Stimulated activated CD4-positive, alpha-beta T cell treated with anti-CD3 and anti-CD28 coated beads, Interleukin-1b, Interleukin-23, amount 100 ng/mL, for 24 hours (primary cell): Measurements from ENCODE around the gene LMO3.

ENCODE experiments used
- DNase-seq, 4 experiments: peaks; one replicate each; pipeline ENCODE4 v3.0.0-alpha.2; 2020; ENCODE audit warnings: low read depth in 4 of 4, low spot score in 1 of 4

LMO3 gene

DNA sequence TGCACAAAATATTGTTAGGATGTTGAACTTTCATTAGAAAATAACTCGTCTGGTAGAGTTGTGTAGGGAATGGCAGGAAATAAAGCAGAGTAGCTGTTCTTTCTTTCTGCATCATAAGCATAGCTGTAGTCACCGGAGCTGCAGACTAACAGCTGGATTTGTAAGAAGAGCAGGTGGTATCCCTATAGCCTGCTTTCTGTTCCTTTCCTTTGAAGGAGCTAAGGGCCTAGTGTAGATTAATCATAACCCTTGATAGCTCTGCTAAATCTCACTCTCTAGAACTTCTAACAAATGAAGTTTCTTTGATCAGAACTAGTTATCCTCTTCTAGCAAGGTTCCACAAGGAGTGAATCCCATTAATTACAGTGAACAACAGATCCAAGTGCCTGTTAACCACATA is 3.5 kb downstream of the LMO3 start:
- DNase-seq, result no peak

GRCh38 chr12:16600525-16600924 is 5.4 kb downstream of the LMO3 start:
- no peak for DNase-seq

DNA sequence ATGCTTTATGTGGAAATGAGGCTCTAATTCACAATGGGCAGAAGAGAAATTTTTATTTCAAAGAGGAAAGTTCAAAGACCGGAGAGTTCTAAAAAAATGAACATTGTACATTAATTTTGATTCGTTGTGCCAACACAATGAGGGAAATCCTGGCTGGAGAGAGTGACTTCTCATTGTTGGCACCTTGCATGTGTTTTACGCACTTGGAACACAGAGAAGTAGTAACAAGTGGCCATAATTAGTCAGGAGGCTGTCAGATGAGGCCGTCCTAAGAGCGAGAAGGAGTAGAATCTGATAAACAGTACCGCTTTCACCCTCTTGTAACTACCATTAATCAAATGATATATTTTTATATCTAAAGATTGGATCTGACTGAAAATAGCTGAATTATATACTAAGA is 6.9 kb downstream of the LMO3 start:
- no peak for DNase-seq

GRCh38 chr12:16594797-16595196 is 11.2 kb downstream of the LMO3 start:
- no peak for DNase-seq

GRCh38 chr12:16593546-16593945 is 12.4 kb downstream of the LMO3 start:
- DNase-seq, result no peak

DNA sequence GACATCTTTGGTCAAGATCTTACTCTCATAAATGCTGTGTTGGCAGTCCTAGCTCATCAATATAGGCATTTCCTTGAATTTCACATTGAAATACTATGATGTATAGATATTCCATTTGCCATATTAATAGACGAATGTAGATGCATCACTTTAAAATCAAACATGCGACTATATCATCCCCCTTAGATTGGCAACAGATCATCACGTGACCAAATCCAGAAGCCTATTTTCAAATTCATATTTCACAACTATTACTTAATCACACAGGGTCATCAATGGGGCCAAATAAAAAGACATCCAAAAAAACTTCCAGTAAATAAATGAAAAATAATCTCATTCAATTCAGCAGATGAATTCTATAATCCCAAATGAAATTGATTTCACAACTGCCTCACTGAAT is 15.3 kb downstream of the LMO3 start:
- no peak for DNase-seq

DNA sequence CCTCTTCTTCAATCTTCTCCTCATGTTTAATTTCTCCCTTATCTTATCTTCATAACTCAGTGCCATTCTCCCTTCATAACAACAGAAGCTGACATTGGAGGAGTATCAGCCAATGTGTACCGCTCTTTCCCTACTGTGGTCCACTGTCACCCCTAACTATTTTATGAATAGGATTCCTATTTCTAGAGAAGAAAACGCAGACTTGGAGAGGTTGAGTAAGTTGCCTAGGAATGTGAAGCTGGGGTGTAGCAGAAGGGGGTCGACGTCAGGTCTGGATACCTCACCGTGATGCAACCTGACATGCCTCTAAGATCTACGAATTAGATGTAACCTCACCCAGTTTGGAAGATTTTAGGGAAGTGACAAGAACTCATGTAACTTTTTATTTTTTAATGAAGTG is 17.1 kb downstream of the LMO3 start:
- no peak for DNase-seq

- DNase-seq, result no peak
These were observed 18.4 kb downstream of the LMO3 start for GRCh38 chr12:16587514-16587913.

GRCh38 chr12:16587110-16587453 is 18.9 kb downstream of the LMO3 start:
- DNase-seq, result no peak

DNA sequence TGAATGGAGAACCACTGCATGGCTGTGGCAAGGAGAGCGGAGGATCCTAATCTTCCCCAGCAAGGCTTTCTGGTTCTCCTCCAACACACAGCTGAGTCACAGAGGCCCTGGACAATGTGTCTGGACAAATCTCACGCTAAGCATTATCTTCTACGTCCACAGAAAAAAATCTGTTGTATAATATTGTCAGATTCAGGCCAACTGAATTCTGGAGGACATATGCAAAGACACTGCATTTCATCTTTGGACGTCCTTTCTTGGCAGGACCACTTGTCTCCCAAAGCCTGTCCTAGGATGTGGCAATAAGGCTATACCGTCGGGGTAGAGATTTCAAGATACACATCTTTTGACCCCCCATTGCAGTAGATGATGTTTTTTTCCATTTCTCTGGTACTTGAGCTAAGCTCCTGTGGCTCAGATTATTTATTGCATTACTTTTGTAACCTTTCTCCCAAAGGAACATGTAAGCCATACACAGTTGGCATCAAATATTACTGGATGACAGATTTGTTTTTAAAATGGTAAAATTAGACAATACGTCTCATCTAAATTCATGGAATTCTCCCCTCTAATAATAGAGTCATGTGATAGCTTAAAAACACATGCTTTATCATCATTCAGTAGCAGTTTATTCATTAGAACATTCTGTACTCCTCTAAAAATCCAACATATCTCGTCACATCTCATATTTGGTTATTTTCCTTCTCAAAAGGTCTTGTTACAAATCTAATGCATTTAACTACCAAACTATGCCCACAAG is 19.4 kb downstream of the LMO3 start:
- no peak for DNase-seq

GRCh38 chr12:16585781-16586180 is 20.2 kb downstream of the LMO3 start:
- no peak for DNase-seq

DNA sequence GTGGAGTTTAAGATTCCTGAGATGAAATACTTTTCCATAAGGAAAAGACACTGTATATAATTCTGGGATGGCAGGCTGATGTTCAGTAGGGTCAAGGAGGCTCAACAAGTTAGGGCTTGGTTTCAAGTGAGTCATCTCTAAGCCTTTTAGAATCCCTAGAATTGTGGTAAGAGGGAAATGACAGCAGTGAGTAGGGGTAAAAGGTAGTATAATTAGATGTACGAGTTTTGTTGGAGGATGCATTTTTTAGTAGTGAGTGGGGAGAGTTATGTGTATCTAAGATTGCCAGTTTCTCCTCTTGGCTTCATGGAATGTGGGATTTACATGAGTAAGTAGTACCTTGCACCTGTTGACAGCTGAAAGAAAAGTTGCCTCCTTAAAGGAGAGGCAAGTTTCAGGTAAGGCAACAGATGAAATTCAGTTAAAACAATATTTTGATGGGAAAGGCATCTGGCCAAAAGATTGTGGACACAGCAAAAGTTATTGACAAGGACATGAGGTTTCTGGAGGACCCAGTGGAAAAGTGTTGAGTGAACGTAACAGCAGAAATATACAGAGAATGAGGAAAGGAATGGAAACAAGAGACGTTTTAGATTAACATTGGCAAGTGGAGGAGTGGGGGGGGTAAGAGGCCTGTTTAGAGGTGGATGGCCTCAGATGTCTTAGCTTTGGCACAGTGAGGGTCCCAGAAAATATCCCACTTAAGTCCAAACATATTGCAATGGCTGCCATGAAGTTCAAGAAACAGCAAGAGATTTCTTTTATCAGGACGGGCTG is 21.8 kb downstream of the LMO3 start:
- DNase-seq, result no peak

DNA sequence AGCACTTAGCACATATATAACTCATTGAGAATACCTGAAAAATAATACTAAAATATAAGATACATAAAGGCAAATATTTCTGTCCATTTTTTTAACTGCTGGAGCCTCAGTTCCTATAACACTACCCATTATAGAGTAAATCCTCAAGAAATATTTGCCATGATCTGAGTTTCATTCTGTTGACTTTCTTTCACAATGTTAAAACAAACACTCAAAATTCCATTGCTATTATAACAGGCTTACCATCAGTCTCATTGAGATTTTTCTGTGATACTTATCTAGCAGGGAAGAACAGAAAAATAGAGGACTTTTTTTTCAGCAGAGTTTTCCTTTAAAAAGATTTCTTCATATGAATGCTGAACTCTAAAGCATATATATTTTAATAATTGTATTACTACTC is 24.5 kb downstream of the LMO3 start:
- no peak for DNase-seq

DNA sequence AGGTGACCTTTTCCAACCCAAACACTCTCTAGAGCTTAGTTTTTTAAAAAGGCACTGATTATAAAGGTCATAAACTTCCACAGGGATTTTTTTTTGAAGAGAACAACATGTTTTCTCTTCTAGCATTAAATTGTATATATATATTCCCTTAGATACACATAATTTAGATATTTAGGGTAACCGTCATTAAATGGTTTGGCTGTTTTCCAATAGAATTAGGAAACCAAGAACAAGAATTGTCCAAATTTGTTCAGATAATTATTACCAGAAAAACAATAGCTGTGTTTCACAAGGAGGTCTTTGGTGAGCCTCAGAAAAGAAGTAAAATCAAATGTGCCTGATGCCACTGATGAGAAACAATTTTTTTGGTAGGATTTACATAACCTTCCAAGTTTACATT is 26.9 kb downstream of the LMO3 start:
- DNase-seq, result no peak

- DNase-seq, result no peak
These were observed 32.4 kb downstream of the LMO3 start for GRCh38 chr12:16573398-16574077.

- no peak for DNase-seq
These were observed 37.1 kb downstream of the LMO3 start for GRCh38 chr12:16568873-16569272.

DNA sequence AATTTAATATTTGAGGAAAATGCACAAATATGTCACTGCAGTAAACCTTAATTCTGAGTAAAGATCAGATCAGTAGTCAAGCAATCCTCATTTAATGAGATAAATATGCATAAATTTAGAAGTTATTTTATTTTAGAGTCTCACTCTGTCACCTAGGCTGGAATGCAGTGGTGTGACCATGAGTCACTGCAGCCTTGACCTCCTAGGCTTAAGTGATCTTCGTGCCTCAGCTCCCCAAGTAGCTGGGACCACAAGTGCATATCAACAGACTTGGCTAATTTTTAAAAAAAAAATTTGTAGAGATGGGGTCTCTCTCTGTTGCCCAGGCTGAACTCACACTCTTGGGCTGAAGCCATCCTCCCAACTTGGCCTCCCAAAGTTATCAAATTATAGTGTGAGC is 41.3 kb downstream of the LMO3 start:
- no peak for DNase-seq

GRCh38 chr12:16563504-16563903 is 42.5 kb downstream of the LMO3 start:
- DNase-seq, result no peak

DNA sequence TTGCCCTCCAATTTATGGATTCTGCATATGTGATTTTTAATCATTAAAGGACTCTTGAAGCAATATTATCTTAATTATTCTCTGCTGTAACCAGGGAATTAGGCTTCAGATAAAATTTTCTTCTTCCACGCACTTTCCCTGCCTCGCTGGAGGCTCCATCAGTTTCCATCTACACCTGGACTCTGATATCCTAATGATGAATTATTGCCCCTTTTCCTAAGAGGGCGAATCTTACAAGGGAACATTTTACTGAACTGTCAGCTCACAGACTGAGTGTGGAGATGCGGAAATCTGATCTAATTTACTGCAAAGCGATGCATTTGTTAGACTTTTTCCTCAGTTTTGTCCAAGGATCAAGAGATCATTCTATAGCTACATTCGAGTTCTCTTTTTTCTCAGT is 43.0 kb downstream of the LMO3 start:
- no peak for DNase-seq

DNA sequence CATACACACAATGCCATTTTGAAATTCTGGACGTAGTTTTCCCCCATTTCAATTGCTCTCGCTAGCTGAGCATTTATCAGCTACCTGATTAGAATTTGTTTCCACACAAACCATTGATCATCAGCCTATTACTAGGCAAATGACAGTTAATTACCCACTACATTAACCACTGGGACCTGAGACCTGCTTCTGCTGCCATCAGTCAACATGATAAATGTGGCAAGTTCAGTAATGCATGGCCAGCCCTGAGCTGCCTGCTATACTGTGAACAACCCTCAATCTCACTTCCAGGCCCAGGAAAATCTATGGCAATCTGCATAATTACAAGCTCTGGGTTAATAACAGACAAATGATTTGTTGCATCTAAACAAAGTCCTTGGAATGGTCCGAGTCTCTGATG is 43.5 kb downstream of the LMO3 start:
- DNase-seq, result no peak

- no peak for DNase-seq
These were observed 45.7 kb downstream of the LMO3 start for GRCh38 chr12:16560273-16560672.

- DNase-seq, result no peak
These were observed 50.3 kb downstream of the LMO3 start for GRCh38 chr12:16555630-16556029.
